Epithelial cell of esophagus (primary cell): ENCODE data around the gene PKNOX2.

Source experiments
- DNase-seq: peaks from one replicate; pipeline ENCODE4 v3.0.0; 2010; ENCODE audit warnings: low read depth
- H3K4me3 ChIP-seq: 2 replicates; pipeline ENCODE4 v1.5.1; 2011; ENCODE audit warnings: mild to moderate bottlenecking, low read length, control low read depth
- CTCF ChIP-seq: IDR thresholded peaks from 2 replicates; pipeline ENCODE4 v1.5.1; 2011; ENCODE audit warnings: low read depth, mild to moderate bottlenecking, low read length, control low read depth, inconsistent platforms; ENCODE audit not compliant: insufficient read depth; ENCODE audit errors: missing control alignments

The PKNOX2 gene

GRCh38 chr11:125257190-125257579, 92.6 kb downstream of the PKNOX2 start:
- DNase-seq, result no peak
- no peak overlapping the region for H3K4me3 ChIP-seq
- no peak for TF ChIP-seq CTCF

- TF ChIP-seq CTCF, result no peak
- no peak overlapping the region for H3K4me3 ChIP-seq
- DNase-seq, result no peak
These were observed 93.2 kb downstream of the PKNOX2 start for GRCh38 chr11:125257751-125258150.

- DNase-seq, result no peak
- TF ChIP-seq CTCF, result no peak
- no peak overlapping the region for H3K4me3 ChIP-seq
These were observed 93.9 kb downstream of the PKNOX2 start for GRCh38 chr11:125258291-125259032.

- no peak for TF ChIP-seq CTCF
These were observed 97.0 kb downstream of the PKNOX2 start for GRCh38 chr11:125261588-125261987.

GRCh38 chr11:125262194-125262829, 97.8 kb downstream of the PKNOX2 start:
- no peak for DNase-seq
- H3K4me3 ChIP-seq, result no peak overlapping the region
- no peak for TF ChIP-seq CTCF

More at GRCh38 chr11:125261588-125261987, 97.0 kb downstream of the PKNOX2 start:
- no peak overlapping the region for H3K4me3 ChIP-seq
- no peak for DNase-seq

GRCh38 chr11:125262830-125263218, 98.3 kb downstream of the PKNOX2 start:
- no peak overlapping the region for H3K4me3 ChIP-seq
- TF ChIP-seq CTCF, result no peak
- DNase-seq, result no peak
